ENCODE measurements around the gene APC. TPM values are rescaled to one million over a fixed set of nuclear protein-coding genes. Genes with fewer than 3 reads are reported as not detected.

Gene APC
- 26.7 and 26.9 TPM in 2 replicates for total RNA-seq (2014; rRNA removed; shearing (Covaris generic))

GRCh38 chr5:112737463-112738190 is at the start of gene APC:
TSS of gene APC (plus strand) at chr5:112737885. CDS start at chr5:112754891, 17,006 bp downstream.

DNA sequence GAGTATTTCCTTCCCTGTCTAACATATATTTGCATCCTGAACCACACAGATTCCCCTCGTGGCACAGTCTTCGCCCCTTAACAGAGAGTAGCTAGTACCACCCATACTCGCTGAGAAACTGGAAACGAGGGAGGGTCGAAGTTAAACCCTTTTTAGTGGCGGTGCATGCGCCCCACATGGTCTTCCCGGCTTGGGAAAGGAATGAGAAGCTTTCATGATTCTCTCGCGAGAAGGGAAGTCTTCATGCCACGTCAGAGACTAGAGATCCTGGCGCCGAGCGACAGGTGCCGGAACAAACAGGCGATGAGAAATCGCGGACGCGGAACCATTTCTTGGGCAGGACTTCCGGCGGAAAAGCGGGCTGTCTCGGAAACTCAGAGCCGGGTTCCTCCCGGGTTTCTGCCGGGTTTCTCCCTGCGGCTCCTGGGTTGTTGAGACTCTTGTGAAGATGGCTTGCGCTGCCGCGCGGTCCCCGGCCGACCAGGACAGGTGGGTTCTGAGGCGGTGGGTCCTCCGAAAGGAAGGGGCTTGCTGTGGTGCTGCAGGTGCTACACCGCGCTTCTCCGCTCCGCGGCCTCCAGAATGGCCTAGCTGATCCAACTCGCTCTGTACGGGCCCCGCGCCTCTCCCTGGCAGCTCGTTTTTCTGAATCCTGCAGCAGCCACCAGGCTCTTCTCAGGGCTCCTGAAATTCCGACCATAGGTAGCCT is 123.4 kb downstream of the APC start, which contains the start of gene SRP19:
SRP19 (plus strand) TSS at position 359 of the 709 bp plus-strand sequence; CDS start at position 449, 90 bp downstream.

Small RNA genes lying within 50 kb of the gene (small RNA-seq; reads per million reads assigned to genes)
- gene RNU6-482P = not detected

Other genes with a start within 250 kb of the APC start
- gene SRP19, start 123.4 kb downstream of the APC start, total RNA-seq (2014; rRNA removed; shearing (Covaris generic)) = 82.0 and 108 TPM in 2 replicates
- gene REEP5, start 184.3 kb downstream of the APC start, total RNA-seq (2014; rRNA removed; shearing (Covaris generic)) = 35.6 and 42.6 TPM in 2 replicates
- 36.6 TPM in 2 replicates for gene DCP2, start 238.9 kb downstream of the APC start, total RNA-seq (2014; rRNA removed; shearing (Covaris generic))